Fibroblast of skin of abdomen (primary cell): Measurements from ENCODE around the gene ARPC5.

Source experiments
- DNase-seq: peaks from one replicate; pipeline ENCODE4 v3.0.0-alpha.2; 2013

Gene ARPC5

DNA sequence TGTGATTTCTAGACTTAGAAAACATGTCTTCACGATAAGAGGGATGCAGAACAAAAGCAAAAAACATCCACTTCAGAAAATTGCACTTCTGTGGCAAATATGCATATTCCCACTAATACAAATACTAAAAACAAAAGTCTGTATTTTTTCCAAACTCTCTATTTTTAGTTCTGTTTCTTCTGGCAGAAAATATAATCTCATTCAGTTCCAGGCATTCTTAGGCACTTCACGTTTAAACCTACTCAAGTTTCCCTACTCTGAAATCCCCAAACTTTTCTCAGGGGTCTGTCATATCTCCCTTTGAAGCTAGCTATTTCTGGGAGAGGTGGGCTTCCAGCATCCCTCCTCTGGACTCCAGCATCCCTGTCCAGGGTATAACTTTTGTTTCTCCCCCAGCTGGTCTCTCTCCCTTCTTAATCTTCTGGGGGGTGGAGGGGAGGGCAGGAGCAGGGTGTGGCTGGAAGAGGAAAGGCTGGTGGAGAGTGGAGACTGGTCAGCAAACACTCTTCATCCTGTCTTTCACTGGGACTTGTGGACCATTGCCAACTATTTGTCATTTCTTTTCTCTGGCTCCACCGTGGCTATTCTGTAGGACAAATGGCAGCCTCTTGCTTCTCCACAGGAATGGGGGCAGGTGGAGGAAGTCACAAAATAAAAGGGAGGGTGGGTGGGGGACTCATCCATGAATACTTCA, 25.7 kb downstream of the ARPC5 start:
- peak; percentile 42 for DNase-seq

DNA sequence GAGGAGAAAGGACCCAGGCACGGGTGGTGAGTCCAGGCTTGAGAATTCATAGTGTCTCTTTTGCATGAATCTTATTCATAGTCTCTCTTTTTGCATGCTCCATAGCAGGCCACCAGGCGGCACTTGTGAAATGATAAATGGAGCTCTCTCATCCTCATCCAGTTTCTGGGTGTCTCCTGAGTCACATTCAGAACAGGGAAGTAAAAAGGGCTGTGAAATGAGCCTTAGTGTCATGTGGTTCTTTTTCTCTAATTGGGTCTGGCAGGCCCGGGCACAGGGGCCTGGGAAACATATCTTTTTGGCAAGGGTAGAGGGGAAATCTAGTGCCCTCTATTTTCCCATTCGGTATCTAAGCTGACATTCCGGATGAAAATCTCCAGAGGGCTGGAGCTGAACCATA, 26.3 kb downstream of the ARPC5 start:
- peak; percentile 86 for DNase-seq

DNA sequence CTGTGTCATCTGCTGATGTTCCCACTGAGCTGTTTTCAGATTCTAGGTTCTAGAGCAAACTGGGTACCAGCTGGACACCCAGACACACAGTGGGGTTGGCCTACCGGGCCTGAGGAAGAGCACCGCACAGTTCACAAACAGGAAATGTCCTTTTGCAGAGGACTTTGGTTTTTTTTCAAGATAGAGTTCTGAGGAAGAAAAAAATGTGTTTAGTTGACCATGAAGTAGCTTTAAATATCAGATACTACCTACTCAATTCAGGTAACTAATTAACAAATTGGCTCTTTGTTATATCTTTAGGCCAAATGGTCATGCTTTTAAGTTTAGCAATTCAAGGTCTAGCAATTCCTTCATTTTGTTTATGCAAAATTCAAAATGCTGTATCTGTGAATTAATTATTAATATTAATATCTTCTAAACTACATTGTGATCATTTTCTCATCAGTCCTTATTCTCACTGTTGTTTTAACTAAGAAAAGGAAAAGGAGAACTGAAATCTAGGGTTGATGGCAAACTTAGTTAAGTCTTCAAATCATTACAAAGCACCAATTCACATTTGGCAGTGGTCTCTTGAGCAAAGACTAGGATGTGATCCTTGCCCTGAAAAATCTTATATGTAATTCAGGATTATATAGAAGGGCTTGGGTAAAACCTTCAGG, 28.1 kb downstream of the ARPC5 start:
- no peak for DNase-seq

DNA sequence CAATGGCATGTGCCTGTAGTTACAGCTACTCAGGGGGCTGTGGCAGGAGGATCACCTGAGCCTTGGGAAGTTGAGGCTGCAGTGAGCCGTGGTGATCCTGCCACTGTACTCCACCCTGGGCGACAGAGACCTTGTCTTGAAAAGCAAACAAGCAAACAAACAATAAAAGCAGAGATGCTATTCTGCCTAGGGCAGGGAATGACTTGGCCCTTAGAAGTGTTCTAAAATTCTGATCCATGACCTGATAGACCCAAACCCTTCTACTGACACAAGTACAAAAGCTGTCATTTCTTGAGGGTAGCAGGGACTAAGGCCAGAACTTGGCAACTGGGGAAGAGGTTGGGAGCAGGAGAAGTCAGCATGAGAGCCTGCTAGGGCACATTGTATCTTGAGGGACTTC, 29.7 kb downstream of the ARPC5 start:
- DNase-seq = no peak

DNA sequence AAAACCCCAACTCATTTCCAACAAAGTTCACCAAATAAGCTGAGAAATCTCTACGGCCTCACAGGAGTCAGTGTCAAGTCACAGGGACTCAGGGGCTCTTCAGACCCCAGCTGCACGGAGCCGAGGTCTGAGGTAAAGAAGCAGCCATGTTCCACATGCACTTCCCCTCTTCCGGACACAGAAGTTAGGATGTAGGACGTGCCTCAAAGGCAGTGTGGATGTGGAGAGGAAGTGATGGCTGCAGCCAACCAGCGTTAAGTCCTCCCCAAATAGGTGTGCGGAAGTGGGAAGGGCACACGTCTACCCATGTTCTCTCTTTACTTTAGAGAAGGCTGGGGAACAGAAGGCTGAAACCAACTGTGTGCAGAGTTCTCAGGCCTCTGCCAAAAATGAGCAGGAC, 30.8 kb downstream of the ARPC5 start:
- DNase-seq = no peak

DNA sequence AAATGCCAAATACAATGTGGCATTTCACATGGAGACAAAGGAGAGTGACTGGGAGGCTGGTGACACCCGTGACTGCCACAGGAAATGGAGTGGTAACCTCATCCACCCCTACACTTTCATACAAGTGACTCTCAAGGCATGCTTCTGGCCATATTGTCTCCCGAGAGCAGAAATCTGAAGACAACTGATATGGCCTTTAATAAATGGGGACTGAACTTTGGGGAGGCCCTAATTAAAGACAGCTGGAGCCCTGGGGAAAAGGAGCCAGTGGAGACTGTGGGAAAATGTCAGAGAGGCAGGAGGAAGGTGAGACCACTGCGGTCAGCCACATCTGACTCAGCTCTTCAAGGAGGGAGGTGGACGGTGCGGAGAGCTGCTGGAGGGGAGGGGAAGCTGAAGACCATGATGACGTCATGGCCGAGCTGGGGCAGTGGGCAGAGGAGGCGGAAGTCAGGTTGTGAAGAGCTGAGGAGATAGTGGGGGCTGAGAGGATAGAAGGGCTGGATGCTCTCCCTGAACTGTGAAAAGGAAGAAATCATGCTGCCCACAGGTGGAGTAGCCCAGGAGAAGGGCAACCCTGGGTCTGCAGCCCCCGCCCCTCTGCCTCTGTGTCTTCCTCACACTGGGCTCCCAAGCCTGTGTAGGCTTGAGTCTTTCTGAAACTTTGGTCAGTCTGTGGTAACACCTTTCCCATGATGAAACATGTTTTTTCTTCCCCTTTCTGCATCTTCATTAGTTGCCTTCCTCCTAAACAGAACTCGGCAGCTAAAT, 31.4 kb downstream of the ARPC5 start:
- peak; percentile 94 for DNase-seq

DNA sequence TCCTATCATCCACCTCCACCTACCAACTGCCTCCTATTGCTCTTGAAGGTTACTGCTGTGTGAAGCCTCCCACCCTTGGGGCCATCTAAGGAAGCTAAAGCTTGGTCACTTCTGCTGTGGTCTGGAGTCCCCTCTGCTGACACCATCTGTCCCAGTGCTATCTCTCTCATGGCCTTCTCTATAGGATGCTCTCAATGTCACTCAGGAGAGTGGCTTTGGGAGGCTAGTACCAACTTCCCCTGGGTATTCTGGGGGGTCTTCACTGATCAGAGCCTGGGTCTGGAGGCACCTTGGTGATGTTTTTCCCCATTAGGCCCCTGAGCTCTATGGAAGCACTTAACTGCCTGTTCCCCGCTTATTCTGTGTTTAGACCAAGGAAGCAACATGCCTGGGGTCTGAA, 33.1 kb downstream of the ARPC5 start:
- DNase-seq = no peak

DNA sequence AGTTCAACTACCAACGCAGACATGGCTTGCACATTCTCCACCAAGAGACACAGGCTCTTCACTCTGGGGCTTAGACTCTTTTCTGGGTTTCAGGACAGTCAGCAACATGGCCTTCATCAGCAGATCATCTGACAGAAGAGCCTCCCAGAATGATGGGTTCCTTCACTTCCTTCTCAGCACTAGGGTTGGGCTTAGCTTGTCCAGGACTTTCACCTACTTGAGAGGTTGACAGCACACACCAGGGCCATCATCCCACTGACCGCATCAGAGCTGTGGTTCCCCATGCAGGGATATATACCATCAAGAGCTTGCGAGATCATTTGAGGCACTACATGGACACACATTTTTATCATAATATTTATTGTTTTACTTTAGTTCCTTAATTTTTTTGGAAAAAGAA, 34.9 kb downstream of the ARPC5 start:
- DNase-seq = no peak

DNA sequence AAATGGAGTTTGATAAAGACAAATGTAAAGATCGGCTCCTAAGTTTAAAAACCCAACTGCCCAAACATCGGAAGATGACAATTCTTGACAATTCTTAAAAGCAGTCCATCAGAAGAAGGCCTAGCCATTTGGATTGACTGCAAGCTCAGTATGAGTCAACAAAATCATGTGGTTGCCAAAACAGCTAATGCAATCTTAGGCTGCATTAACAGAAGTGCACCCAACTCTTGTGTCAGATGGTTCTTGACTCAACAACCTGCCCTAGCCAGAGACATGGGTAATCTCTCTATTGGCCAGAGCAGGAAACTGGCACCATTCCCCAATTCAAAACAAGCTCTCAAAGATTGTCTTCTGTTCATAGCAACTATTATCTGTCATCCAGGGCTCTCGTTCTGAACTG, 35.4 kb downstream of the ARPC5 start:
- peak; percentile 68 for DNase-seq

DNA sequence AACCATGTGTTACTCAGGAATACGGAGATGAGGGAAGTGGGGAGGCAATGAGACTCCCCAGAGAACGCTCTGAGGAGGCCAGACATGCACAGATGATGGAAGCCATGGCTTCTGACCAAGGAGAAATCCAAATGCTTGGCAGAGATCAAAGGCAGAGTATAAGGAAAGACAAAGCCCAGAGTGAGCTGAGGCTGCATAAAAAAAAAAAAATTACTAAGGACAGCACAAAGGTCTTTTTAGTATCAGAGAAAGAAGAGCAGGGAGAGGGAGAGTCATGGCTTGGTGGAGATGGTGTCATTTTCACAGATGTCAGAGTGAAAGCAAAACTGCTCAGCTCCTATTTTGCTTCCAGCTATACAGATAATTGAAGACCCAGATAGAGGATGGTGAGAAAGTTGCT, 37.2 kb downstream of the ARPC5 start:
- DNase-seq = no peak

DNA sequence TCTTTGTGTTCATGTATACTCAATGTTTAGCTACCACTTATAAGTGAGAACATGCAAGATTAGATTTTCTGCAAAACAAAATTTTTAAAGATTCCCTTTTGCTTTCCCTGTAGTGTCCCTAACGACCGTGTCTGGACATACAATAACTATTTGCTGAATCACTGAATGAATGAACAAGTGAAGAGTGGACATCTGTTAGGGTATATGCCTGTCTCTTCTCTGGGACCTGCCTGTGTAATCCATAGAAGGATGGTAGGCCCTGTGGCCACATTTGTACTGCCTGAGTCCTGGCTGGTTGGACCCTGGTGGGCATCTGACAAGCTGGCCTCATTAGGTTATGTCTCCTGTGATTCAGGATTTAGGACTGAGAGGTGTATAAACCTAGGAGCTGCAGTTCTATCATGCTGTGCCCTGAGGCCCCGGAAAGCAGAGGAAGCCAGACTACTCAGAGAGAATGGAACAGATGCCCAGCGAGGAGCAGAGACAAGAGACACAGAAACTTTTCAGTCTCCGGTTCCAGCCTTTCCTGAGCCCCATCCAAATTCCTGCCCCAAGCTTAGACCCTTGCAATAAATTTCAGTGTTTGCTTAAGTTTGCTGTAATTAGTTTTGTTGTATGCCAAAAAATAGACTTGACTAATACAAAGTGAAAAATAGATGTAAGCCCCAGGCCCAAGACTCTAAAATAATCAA, 37.8 kb downstream of the ARPC5 start:
- no peak for DNase-seq

DNA sequence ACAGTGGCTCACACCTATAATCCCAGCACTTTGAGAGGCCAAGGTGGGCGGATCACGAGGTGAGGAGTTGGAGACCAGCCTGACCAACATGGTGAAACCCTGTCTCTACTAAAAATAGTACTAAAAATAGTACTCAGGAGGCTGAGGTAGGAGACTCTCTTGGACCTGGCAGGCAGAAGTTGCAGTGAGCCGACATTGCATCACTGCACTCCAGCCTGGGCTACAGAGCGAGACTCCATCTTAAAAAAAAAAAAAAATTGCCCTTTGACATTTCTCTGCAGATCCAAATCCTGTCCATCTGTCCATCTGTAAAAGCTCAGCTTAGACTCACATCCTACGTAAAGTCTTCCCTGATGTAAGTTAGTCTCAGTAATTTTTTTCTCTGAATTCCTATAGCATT, 39.1 kb downstream of the ARPC5 start:
- DNase-seq = no peak

DNA sequence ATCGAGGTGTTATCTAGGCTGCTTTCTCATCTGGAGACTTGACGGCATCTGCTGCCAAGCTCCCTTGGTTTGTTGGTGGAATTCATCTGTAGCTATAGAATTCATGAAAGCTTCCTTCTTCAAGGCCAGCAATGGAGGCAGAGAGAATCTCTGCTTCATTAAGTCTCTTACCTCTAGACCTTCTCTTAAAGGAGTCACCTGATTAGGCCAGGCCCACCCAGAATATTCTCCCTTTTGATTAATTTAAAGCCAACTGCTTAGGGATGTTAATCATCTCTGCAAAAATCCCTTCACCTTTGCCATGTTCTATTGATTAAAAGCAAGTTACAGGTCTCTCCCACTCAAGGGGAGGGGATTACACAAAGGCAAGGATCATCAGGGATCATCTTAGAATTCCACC, 40.0 kb downstream of the ARPC5 start:
- no peak for DNase-seq

DNA sequence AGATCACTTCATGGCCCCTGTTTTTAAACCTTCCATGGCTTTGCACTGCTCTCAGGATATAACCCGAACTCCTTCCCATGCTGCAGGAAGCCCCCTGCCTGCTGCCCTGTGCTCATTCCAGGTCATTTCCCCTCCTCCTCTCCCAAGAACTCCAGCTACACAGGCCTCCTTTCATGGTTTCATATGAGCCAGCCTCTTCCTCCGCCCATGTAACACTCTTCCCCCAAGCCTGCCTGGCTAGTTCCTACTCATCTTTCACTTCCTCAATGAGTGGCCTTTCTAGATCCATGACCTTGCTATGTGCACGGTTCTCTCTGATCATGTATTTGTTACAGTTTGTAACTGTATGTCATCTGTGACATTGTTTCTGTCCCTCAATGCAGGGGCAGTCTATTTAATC, 42.2 kb downstream of the ARPC5 start:
- DNase-seq = no peak

DNA sequence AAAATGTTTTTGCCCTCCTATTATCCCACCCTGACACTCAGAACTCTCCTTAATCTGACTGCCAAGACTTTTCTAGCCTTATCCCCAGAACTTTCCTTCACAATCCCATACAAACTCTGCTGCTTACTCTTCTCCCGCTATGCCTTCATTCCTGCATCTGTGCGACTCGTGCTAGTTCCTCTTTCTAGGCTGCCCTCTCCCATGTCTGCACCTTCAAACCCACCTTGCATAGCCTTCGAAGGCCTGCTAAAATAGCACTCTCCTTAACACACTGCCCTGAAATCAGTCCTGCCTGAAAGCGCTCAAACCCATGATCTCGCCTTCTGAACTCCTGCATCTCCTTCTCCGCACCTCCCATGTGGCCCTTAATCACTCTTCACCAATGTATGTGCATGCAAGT, 42.9 kb downstream of the ARPC5 start:
- no peak for DNase-seq

DNA sequence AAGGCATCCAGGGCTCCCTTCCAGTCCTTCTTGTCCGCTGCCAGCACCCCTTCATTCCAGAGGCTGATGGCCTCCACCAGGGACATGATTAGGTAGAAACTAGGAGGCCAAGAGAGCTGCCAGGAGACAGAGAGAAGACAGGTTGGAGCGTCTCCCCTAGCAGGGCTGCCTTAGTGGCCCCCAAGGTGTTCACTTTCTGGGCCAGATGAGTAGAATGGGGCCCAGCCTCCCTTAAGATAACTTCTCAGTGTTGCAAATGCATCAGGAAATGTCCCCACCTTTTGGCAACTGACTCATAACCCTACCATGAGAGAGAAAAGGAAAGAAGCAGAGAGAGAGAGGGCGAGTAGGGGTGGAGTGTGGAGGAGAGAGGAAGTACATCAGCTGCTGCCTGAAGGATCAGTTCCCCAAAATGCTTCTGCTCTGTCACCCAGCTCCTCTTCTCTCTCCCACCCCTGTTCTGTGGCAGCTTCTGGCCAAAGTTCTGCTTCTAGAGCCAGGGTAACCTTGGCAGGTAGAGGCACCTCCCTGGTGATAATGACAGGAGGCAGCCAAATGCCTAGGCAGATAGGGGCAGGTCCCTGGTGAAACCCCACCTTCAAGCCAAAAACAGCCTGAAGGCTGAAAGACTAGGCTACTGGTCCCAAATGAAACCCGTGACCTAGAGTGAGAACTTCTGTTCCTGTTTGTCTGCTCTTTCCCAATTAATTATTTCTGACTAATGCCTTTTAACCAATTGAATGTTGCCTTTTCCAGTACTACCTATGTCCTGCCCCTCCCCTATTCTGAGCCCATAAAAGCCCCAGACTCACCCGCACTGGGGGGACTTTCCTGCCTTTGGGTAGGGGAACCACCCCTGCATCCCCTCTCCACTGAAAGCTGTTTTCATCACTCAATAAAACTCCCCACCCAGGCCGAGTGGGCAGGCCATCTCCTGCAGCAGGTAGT, 45.1 kb downstream of the ARPC5 start, which contains the start of gene NCF2:
NCF2 (minus strand) TSS at position 216 of the 948 bp plus-strand sequence; CDS start at position 86, 130 bp downstream.
- DNase-seq = no peak

DNA sequence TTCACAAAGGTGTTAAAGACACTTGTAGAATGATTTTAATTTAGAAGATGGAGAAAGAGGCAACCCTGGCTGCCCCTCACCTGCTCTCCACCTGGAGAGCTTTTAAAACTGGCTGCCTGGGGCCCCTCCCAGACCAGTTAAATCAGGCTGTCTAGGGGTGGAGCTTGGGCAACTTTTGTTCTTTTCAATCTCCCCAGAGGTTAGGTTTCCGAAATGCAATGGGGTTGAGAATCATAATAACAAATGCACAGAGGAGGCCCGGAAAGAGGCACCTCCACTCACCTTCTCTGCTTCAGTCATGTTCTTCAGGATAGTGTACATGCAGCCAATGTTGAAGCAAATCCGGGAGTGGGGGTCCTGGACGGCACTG, 45.7 kb downstream of the ARPC5 start:
- no peak for DNase-seq

DNA sequence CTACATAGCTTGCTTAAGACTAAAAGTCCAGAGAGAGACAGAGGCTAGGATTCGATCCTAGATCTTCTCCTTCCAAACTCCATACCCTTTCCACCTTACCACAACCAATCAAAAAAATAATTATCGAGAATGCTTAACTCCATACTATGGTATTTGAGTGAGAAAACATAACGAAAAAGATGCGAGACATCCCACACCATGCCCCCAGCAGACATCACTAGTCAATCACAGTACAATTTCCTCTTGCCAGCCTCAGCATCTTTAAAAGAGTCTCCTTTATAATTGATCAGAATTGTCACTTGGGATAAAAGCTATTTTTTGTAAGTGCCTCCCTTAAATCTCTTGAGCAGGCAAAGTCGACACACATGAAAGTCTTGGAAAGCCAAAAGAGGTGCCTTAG, 46.2 kb downstream of the ARPC5 start:
- DNase-seq = no peak

DNA sequence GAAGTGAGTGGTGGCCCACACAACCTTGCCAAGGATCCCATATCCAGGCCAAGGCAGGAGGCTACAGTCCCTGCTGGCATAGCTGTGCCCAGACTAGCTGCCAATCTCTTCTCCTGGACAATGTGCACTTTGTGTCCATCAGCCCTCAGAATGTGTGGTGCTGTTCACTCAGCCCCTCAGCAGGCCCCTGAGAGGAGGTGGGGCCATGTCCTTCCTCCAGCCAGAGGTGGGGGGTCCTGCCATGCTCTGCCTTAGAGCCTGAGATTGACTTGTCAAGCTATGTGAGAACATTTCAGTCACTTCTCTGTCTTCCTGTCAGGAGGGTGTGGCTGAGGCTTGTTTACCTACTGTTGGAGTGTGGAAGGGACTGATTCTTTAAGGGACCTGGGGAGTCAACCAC, 46.8 kb downstream of the ARPC5 start:
- no peak for DNase-seq

DNA sequence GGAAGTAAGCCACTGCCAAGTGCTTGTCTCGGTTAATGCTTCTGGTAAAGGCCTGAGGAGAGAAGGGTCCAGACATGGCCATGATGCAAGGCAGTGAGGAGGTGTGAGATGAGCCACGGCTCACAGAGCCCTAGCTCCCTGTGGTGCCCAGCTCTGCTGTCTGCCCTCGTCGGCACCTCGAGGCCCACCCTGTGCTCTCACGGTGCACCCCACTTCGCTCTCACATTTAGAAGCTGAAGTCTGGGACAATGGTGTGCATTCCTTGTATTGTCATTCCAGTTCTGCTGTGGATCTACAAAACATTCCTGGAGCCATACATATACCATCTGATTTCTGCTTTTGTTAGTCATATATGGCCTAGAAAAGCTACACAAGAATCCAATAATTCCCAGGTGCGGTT, 48.7 kb downstream of the ARPC5 start:
- DNase-seq = no peak

DNA sequence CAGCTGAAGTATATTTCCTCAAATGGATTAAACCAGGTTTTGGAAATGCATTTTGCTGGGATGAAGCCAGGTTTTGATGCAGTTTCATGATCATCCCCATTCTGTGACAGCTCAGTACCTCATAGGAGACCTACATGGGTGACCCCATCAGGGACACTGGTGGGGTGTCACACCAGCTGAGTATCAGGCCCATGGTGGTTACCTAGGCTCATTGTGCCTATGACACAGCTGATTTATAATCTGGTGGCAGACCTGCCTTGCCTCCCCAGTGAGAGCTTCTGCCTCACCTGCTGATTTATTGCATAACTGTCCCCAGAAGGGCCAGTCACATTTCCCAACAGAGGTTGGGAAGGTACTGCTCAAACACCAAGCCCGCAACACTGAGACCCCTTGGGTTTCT, 49.1 kb downstream of the ARPC5 start:
- no peak for DNase-seq

DNA sequence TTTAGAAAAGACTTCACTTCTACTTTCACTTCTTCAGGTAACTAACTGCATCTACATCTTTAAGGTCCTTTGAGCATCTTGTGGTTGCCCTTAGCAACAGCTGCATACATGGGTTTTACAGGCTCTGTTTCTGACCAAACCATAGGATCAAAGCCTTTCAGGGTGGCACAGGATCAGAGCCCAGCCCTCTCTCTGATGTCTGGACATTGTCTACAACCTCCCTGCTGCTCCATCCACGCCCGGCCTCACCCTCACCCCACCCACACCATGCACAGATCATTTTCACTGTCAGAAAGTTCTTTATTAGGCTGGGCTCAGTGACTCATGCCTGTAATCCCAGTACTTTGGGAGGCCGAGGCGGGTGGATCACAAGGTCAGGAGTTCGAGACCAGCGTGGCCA, 50.5 kb downstream of the ARPC5 start:
- no peak for DNase-seq
